C4-2B (cell line): ENCODE results near the gene STK40.

ENCODE experiments used
- ZFX ChIP-seq: fragments of 450-650 bp; IDR thresholded peaks from 2 replicates; pipeline ENCODE4 v1.6.1; 2017
- TF ChIP-seq, protein P1 (sequence below): fragments of 450-650 bp; conservative IDR thresholded peaks from 2 replicates; pipeline ENCODE4 v1.5.1; 2017; ENCODE audit warnings: mild to moderate bottlenecking

GRCh38 chr1:36359383-36359782 lies 26.3 kb downstream of the STK40 start:
- TF ChIP-seq, protein P1, sequence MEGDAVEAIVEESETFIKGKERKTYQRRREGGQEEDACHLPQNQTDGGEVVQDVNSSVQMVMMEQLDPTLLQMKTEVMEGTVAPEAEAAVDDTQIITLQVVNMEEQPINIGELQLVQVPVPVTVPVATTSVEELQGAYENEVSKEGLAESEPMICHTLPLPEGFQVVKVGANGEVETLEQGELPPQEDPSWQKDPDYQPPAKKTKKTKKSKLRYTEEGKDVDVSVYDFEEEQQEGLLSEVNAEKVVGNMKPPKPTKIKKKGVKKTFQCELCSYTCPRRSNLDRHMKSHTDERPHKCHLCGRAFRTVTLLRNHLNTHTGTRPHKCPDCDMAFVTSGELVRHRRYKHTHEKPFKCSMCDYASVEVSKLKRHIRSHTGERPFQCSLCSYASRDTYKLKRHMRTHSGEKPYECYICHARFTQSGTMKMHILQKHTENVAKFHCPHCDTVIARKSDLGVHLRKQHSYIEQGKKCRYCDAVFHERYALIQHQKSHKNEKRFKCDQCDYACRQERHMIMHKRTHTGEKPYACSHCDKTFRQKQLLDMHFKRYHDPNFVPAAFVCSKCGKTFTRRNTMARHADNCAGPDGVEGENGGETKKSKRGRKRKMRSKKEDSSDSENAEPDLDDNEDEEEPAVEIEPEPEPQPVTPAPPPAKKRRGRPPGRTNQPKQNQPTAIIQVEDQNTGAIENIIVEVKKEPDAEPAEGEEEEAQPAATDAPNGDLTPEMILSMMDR: no peak
- TF ChIP-seq ZFX: no peak
